ENCODE measurements around the gene PIF1.

Gene PIF1, protein sequence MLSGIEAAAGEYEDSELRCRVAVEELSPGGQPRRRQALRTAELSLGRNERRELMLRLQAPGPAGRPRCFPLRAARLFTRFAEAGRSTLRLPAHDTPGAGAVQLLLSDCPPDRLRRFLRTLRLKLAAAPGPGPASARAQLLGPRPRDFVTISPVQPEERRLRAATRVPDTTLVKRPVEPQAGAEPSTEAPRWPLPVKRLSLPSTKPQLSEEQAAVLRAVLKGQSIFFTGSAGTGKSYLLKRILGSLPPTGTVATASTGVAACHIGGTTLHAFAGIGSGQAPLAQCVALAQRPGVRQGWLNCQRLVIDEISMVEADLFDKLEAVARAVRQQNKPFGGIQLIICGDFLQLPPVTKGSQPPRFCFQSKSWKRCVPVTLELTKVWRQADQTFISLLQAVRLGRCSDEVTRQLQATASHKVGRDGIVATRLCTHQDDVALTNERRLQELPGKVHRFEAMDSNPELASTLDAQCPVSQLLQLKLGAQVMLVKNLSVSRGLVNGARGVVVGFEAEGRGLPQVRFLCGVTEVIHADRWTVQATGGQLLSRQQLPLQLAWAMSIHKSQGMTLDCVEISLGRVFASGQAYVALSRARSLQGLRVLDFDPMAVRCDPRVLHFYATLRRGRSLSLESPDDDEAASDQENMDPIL
- long read RNA-seq, donor 1 = 0 reads
- long read RNA-seq, donor 2 = 0 reads
- long read RNA-seq, donor 3, partial matches to known transcripts = 0 of 1 reads
- long read RNA-seq, donor 3, other reads (novel, unspliced or antisense) = 0 of 1 reads
- long read RNA-seq, donor 4 = 0 reads
- long read RNA-seq, donor 5 = 0 reads
- long read RNA-seq, donor 6, partial matches to known transcripts = 0 of 1 reads
- long read RNA-seq, donor 6, other reads (novel, unspliced or antisense) = 0 of 1 reads
- long read RNA-seq, donor 7 = 0 reads
- long read RNA-seq, donor 8 = 0 reads

DNA sequence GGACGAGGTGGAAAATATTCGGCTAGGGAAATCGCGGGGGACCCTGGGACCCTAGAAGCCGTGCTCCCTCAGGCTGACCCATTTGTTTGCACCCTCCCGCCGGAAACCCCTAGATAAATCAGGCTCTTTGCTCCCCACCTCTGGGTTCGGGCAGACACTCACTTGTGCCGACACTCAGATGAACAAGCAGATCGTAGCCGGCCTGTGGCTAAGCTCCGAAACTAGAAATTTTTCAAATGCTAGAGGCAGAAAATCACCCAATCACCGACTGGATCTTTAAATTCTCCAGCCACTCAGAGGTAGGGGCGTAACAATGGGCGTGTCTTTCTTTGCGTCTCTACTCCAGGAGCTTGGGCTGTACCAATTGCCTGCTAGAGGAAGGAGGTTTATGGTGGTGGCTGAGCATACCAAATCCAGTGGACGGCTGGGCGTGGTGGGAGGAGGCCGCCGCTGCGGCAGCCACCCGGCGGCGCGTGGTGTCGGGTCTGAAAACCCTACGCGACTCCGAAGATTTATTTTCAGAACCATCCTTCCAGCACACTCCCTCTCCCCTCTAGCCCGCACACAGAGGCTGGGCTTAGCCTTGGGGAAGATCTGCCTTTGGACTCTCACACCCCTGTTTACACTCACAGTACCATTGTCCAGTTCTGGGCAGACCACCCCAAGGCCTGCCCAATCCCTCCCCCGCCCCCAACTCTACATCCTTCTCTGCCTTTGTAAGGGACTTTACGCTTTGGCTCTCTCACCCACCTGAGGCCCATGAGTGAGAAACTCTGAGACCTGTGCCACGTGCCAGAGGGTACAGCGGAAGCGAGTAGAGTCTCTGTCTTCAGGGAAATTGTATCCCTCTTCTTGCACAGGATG is at the start of gene PIF1:
TSS of gene PIF1 (minus strand) at position 217 of the 864 bp plus-strand sequence. CDS start 1,312 bp downstream, outside the sequence.
- peak; percentile 99 for DNase-seq

DNA sequence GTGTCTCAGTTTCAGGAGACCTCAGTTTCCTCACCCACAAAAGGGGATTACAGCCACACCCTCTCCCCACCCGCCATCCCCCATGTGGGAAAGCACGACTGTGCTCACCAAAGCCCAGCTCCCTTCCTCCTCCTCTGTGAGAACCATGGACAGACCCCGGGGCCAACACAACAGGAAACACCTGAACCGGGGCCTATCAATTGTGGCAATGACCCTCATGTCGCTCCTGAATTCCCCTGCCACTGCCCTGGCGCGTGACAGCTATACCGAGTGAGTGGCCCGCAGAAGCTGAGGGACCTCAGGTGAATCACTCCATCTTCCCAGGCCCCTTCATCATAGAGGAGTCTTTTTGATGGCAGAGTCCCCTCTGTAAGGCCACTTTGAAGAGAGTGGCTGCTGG is 44.9 kb upstream of the PIF1 start:
- DNase-seq = no peak

DNA sequence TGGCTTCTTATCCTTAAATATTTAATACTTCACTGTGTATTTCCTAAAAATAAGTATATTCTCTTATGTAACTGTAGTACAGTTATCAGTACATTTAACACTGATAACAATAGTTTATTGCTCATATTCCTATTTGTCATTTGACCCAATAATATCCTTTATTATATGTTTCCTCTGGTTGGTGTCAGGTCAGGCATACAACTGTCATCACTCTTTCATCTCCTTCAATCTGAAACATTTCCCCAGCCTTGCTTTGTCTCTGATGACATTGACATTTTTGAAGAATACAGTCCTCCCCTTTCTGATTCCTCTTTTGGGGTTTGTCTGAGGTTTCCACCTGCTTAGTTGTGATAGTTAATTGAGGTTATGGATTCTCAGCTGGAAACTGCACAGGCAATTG is 44.1 kb upstream of the PIF1 start:
- DNase-seq = no peak

DNA sequence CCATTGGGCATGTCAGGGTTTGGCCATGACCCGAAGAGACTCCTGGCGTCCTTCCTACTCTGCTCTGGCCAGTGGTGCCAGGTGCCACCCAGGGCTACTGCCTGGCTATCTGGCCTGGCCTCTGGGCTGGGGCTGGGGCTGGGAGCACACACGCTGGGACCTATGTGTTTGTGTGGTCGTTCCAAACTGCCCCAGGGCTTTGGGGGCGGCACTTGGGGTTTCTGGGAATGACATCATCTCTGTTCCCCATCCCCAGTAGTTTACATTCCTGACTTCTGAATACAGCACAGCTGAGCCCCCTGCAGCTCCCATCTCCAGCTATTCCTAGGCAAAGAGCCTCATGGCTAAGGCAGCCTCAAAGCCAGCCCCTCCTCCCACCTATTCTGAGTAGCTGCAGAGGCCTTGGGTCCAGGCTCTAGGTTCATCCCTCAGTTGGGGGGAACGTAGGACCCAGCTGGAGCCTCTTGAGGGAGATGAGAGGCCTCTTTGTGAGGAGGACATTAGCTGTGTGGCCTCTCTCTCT is 40.6 kb upstream of the PIF1 start:
- DNase-seq = no peak

DNA sequence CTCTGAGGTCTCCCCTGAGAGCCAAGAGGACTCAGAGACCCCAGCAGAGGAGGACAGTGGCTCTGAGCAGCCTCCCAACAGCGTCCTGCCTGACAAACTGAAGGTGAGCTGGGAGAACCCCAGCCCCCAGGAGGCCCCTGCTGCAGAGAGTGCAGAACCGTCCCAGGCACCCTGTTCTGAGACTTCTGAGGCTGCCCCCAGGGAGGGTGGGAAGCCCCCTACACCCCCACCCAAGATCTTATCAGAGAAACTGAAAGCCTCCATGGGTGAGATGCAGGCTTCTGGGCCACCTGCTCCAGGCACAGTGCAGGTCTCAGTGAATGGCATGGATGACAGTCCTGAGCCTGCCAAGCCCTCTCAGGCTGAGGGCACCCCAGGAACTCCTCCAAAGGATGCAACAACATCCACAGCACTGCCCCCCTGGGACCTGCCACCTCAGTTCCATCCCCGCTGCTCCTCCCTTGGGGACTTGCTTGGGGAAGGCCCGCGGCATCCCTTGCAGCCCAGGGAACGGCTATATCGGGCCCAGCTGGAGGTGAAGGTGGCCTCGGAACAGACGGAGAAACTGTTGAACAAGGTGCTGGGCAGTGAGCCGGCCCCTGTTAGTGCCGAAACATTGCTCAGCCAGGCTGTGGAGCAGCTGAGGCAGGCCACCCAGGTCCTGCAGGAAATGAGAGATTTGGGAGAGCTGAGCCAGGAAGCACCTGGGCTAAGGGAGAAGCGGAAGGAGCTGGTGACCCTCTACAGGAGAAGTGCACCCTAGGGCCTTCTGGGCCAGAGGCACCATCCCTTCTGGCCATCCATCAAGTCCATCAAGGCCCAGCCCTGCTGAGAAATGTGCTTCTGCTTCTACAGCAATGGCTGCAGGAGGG is 39.9 kb upstream of the PIF1 start:
- DNase-seq = no peak

DNA sequence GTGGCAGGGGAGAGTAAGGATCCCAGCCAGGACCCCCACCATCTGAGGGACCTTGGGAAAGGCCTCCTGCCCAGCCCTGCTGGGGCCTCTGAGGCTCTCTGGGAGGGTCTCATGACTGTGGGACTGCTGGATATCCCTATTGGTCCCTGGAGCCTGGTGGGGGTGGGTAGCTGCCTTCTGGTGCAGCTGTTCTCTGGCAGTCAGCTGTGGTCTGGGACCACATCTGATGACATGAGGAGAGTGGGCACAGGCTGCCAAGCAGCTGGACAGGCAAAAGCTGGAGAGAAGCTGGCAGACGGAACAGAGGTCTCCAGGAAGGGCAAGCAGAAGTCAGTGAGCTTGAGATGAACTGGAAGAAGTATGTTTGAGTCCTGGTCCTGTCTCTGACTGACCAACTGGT is 38.6 kb upstream of the PIF1 start:
- DNase-seq = no peak

DNA sequence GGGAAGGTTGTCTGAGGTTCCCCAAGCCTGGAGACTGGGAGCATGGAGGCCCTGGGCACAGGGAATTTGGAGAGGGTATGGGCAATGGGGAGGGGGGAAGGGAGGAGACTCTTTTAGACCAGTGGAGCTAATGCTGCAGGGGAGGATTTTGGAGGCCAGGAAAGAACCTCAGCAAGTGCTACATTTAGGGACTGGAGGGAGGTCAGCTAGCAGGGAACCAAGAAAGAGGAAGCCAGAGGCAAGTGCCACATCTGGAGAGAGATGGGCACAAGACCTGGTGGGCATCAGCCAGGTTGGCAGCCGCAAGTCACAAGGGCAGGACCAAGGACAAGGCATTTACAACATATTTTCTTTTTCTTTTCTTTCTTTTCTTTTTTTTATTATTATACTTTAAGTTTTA is 37.0 kb upstream of the PIF1 start:
- no peak for DNase-seq

DNA sequence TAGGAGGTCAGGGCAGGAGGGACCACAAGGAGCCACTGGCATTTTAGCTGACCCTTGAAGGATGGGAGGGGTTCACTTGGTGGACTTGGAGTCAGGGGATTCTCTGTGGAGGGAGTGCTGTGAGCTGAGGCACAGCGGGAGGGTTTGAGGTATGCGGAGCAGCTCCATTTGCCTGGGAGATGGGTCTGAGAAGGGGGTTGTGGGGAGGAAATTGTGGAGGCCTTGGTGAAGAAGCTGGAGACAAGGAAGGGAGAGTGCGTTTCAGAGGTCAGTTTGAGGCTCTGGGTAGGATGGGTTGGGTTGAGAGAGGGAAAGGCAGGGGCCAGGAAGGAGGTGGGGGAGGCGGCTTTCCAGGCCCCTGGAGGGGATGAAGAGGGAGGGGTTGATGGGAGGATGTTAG is 36.5 kb upstream of the PIF1 start:
- no peak for DNase-seq

DNA sequence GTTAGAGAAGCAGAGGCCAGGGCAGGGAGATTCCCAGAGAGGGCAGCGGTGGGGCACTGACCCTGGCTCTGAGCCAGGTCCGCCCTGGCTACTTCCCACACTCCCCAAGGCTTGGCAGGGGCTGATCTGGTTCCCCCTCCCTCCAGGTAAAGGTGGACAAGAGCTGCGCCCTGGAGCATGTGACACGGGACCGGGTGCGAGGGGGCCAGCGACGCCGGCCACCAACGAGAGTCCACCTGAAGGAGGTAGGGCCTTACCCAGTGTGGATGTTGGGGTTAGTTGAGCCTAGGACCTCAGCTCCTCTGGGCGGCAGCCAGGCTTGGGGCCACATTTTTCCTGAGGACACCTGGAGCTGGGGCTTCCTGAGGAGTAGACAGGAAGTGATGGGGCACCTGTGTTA is 35.9 kb upstream of the PIF1 start:
- DNase-seq = no peak

DNA sequence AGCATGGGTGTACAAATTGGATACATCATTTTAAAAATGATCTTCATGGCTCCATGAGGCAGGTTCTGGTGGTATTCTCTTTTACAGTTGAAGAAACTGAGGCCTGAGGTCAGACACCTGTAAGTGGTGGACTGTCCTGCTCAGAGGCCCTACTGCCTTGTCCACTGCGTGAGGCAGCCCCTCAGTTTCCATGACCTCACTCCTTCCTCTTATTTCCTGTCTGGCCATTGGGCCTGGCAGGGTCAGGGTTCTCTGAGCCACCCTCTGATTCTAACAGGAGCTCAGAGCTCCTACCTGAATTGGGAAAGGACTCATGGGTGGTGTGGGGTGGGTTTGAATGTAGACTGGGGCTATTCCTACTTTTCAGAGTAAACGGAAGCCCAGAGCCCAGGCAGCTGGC is 33.8 kb upstream of the PIF1 start:
- no peak for DNase-seq

DNA sequence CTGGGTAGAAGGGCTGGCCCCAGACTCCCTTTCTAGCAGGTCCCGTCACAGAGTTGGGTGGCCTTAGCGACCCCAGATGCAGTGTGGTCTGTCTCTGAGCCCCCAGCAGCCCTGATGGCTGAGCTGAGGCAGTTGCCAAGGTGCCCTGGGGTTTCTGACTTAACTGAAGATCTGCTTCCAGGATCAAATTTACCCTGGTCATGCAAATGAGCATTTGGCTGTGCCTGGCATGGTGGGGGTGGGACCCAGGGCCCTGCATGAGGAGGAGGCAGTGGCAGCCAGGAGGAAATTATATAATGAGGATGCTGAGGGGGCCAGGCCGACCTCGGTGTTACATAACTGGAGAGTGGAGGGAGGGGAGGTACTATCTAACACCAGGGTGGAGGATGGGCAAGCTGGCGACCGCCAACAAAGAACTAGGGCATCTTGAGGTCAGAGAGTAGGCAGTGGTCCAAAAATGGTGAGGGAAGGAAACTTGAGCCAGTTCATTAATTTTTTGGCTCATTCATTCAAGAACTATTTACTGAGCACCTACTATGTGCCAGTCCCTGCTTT is 32.7 kb upstream of the PIF1 start:
- DNase-seq = no peak

DNA sequence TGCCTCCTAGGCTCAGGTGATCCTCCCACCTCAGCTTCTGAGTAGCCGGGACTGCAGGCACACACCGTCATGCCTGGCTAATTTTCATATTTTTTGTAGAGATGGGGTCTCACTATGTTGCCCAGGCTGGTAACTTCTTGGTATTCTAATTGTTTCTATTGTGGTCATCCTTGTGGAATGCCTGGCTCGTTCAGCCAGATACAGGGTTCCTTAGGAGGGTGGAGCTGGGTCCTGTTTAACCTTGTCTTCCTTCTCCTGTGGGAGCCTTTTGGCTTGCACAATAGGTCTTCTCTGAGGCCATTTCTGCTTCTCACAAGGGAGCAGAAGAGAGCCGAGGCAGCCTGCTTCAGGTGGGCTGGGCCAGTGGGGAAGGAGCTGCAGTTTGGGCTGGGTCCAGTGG is 32.0 kb upstream of the PIF1 start:
- no peak for DNase-seq

DNA sequence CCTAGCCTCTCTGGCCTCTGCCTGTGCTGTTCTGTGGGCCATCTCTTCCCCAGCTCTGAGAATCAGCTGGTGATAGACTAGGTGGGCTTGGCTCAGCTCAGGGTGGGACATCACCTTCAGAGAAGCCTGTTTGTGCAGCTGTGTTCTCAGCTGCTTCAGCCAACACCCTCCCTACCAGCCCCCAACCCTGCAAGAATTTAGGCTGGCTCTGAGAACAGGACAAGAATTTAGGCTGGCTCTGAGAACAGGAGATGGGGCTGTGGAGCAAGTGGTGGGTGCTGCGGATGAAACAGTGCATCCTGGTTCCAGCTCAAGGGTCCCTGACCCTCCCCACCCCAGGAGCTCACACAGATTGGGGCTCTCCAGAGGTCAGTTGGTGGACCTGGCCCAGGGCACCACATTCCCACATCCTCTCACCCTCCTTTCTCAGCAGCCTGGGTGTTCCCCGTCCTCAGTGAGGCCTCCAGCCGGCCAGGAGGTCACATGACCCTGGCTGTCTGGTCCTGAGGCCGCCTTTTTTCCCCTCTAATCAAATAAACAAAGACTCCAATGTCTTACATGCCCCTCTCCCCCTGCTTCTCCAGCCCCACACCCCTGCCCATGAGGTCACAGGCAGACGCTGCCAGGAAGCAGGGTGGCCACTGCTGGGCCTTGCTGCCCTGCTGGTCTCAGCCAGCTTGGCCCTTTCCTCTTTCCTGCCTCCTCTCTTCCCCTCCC is 31.1 kb upstream of the PIF1 start:
- no peak for DNase-seq

DNA sequence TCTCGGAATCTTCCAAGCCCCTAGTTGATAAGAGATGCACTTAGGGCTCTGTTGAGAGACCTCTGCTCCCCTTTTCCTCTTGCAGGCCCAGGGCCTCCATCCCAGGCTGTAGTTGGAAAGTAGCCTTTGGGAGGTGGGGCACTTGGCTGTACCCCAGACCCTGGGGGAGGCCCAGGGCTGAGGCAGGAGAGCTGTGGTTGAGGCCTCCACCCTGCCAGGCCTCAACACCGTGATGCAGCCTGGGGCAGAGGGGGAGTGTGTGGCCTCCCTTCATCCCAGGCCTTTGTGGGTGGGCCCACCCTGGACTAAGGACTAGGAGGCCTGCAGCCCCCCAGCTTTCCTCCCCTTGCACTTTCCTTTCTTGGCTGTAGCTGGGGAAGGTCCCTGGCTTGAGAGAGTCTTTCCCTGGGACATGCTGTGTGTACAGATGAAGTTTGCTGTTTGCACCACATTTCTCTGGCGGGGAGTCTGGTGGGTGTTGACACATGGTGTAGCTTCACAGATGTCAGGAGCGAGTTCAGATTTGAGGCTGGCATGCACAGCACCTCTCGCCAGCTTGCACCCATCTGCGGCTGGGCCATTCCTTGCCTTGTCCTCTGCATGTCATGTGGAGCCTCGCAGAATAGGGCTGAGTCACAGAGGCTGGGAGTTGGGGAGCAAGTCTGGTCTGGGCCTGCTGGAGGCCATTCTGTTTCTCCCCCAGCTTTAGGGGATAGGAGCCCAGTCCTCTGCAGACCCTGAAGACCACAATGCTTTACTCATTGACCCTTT is 29.9 kb upstream of the PIF1 start:
- DNase-seq = no peak

DNA sequence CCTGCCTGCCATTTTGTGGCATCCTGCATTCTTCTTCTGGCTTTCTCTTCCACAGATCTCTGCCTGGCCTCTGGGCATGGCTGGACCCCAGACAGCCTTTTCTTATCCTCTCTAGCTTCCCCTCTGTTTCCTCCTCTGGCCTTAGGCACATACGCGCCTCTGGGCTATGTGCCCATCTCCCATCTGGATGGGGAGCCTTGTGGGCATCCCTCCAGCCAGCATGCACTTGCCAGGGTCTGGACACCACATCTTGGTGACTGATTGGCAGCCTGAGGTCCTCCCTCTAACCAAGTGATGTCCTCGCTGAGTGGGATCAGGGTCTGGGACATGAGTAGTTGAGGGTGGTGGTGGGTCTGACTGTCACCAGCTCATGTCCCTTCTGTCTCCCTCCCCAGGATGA is 29.1 kb upstream of the PIF1 start:
- no peak for DNase-seq

DNA sequence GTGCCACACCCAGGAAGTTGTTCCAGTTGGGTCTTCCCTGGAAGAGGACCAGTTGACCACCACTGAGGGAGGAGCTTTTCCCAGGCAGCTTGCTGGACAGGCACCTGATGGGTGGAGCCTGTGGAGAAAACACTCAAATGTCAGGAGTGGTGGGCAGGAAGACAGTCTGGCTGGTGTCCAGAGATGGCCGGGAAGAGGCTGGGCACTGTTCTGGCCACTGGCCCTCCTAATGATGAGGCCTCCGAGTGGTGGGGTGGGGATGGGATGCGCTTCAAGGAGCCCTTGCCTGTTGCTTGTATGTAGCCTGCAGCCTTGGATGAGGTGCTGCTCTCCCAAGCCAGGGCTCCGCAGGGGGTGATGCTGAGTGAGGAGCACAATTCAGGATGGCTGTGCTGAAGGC is 28.6 kb upstream of the PIF1 start:
- DNase-seq = no peak

DNA sequence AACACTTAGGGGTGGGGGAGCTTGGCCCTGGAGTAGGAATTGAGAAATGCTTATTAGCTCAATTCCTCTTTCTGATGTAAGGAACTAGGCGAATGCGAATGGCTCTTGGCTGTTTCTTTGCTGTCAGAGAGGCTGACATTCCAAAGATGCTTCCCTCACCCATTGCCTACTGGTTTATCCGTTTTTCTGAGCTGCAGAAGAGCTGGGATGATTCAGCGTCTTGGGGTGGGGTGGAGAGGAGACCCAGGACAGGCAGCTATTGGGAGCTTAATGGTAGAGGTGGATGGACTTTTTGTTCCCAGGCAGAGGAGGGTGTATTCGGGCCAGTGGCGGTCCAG is 26.0 kb upstream of the PIF1 start:
- DNase-seq = no peak

DNA sequence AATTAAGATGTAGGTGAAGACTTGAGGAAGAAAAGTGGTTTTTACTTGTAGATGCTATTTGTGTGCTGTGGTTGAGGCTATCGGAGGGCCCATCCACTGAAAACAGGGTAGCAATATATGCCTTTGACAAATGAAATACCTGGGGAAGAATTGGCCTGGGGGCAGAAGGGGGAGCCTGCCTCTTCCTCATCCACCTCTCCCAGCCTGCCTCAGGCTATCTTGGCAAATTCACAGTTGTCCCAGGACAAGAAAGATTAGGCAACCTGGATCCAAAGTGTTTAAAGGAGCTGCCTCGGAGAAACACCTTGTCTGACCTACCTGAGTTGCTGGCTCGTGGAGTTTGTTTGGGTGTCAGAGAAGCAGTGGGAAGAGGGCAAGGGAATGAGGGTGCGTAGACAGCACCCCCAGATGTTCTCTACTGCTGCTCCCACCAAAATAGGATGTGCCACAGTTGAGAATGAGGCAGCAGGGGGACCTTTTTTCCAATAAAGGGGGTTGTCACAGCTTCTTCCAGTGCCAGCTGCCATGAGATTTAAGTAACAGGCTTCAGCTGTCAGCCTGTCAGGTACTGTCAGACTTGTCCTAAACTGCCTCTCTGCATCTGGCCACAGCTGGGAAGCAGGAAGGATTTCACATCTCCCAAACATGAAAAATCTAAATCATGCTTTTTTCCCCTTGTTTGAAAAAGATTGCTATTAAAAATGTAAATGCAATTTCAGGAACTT is 25.5 kb upstream of the PIF1 start:
- DNase-seq = no peak
